ENCODE results near the gene LRP5. TPM values are rescaled to one million over a fixed set of nuclear protein-coding genes. Genes with fewer than 3 reads are reported as not detected.

LRP5 gene
- total RNA-seq, 2 donors from 2014 or later, result 34.6 to 60.9 TPM

DNA sequence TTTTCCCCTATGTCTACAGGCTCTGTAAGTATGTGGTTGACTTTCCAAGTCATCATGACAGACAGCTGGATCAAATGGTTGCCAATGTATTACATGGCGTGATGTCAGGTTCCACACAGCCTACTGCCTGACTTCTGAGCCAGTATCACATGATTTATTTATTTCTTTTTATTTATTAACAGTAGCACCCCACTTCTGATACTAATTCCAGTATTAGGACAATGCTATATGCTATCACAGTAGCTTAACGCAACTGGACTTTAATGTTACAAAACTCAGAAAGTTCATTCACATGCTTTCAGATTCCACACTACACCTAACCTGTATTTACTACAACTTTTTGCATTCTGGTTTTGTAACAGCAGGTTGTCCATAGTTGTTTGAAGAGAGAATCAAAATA, 22.9 kb upstream of the LRP5 start:
- Histone ChIP-seq H3K9me3 (no peaks in the 10 kb centered on the region), H3K36me3 (no peaks in the 10 kb centered on the region), H3K4me3 (no peak overlapping the region), H3K4me1 (no peaks in the 10 kb centered on the region), H3K27me3 (no peaks in the 10 kb centered on the region), H3K27ac (no peak overlapping the region)
- TF ChIP-seq, protein P1, sequence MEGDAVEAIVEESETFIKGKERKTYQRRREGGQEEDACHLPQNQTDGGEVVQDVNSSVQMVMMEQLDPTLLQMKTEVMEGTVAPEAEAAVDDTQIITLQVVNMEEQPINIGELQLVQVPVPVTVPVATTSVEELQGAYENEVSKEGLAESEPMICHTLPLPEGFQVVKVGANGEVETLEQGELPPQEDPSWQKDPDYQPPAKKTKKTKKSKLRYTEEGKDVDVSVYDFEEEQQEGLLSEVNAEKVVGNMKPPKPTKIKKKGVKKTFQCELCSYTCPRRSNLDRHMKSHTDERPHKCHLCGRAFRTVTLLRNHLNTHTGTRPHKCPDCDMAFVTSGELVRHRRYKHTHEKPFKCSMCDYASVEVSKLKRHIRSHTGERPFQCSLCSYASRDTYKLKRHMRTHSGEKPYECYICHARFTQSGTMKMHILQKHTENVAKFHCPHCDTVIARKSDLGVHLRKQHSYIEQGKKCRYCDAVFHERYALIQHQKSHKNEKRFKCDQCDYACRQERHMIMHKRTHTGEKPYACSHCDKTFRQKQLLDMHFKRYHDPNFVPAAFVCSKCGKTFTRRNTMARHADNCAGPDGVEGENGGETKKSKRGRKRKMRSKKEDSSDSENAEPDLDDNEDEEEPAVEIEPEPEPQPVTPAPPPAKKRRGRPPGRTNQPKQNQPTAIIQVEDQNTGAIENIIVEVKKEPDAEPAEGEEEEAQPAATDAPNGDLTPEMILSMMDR (IDR thresholded peaks at IDR 0.05), result no peak
- DNase-seq (ENCODE audit: low spot score), result no peak

- TF ChIP-seq, protein P1 (IDR thresholded peaks at IDR 0.05), result no peak
- peaks cover 0 to 15% of the 10 kb centered on the region in 2 donors for H3K4me1 ChIP-seq
- DNase-seq (ENCODE audit: low spot score), result no peak
- no peaks in the 10 kb centered on the region for H3K27me3 ChIP-seq
- no peak overlapping the region for H3K4me3 ChIP-seq
- H3K36me3 ChIP-seq, result no peaks in the 10 kb centered on the region
- H3K9me3 ChIP-seq, result no peaks in the 10 kb centered on the region
- H3K27ac ChIP-seq, result no peak overlapping the region
Observed at GRCh38 chr11:68293708-68294107, 18.7 kb upstream of the LRP5 start.

DNA sequence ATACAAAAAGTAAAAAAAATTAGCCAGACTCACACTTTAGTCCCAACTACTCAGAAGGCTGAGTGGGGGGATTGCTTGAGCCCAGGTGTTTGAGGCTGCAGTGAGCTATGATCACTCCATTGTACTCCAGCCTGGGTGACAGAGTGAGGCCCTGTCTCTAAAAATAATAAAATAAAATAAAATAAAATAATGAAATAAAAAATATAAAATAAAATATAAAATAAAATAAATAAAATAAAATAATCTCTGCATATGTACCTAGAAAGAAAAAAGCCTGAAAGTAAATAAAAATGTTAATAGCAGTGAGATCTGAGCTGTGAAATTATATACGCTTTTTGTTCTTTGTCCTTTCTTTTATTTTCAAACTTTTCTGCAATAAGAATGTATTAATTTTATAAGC, 17.1 kb upstream of the LRP5 start:
- TF ChIP-seq, protein P1 (IDR thresholded peaks at IDR 0.05), result no peak

DNA sequence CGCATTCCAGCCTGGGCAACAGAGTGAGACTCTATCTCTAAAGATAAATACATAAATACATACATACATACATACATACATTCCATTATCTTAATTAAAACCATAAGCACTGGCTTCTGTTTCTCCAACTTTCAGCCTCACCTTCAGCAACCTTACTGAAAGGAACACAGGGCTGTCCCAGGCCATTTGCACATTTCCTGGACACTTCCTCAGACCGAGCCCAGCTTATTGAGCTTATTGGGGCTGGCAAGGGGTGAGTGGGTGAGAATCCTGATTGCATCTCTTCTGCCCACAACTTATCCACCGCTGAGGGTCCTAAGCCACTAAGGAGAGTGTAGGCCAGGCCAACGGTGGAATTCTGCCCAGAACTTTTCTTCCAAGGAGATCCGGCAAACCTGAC, 16.5 kb upstream of the LRP5 start:
- H3K9me3 ChIP-seq, result no peaks in the 10 kb centered on the region
- H3K4me3 ChIP-seq, result no peak overlapping the region
- no peak for DNase-seq (ENCODE audit: low spot score)
- no peaks in the 10 kb centered on the region for H3K36me3 ChIP-seq
- no peak overlapping the region for H3K27ac ChIP-seq
- TF ChIP-seq, protein P1 (IDR thresholded peaks at IDR 0.05), result no peak
- no peaks in the 10 kb centered on the region for H3K27me3 ChIP-seq
- H3K4me1 ChIP-seq, result peaks cover 0 to 18% of the 10 kb centered on the region in 2 donors

More for the DNA sequence above, 17.1 kb upstream of the LRP5 start:
- H3K4me1 ChIP-seq, result peaks cover 0 to 18% of the 10 kb centered on the region in 2 donors
- no peaks in the 10 kb centered on the region for H3K27me3 ChIP-seq
- no peaks in the 10 kb centered on the region for H3K36me3 ChIP-seq
- no peak overlapping the region for H3K27ac ChIP-seq
- DNase-seq (ENCODE audit: low spot score), result no peak
- no peak overlapping the region for H3K4me3 ChIP-seq
- H3K9me3 ChIP-seq, result no peaks in the 10 kb centered on the region

DNA sequence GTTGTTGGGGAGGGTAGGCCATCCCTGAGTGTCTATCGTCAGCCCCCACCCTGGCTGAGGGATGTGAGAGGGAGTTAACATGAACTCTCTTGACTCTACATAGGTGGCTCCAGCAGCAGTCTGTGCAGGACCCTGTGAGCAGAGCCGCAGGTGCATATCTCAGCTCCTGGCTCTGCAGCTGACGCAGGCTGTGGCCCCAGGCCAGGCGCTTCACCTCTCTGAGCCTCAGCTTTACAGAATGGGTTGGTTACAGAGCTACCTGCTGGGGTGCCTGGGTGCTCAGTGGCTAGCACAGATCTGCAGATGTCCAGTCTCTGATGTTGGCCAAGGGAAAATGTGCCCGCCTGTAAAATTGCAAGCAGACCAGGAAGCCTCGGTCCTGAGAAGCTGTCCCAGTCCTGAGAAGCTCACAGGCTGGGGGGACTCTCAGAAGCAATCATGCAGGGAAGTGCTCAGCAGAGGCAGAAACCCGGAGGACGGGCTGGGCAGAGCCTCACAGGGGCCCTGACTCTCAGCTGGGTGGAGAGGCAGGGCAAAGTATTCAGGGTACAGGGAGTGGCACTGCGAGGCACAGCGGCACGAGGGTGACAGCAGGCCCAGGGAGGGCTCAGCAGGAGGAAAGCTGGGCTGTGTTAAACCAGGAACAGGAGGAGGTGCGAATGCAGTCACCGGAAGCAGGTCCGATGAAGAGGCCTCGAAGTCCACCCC, 15.9 kb upstream of the LRP5 start:
- TF ChIP-seq, protein P1 (IDR thresholded peaks at IDR 0.05), result no peak
- Histone ChIP-seq H3K4me1 (peaks cover 0 to 18% of the 10 kb centered on the region in 2 donors), H3K4me3 (no peak overlapping the region), H3K27ac (no peak overlapping the region), H3K36me3 (no peaks in the 10 kb centered on the region), H3K9me3 (no peaks in the 10 kb centered on the region), H3K27me3 (no peaks in the 10 kb centered on the region)
- no peak for DNase-seq (ENCODE audit: low spot score)

- H3K9me3 ChIP-seq, result no peaks in the 10 kb centered on the region
- H3K36me3 ChIP-seq, result no peaks in the 10 kb centered on the region
- H3K27ac ChIP-seq, result no peak overlapping the region
- H3K27me3 ChIP-seq, result no peaks in the 10 kb centered on the region
- H3K4me1 ChIP-seq, result peaks cover 0 to 18% of the 10 kb centered on the region in 2 donors
- DNase-seq (ENCODE audit: low spot score), result no peak
- TF ChIP-seq, protein P1 (IDR thresholded peaks at IDR 0.05), result no peak
- no peak overlapping the region for H3K4me3 ChIP-seq
Observed at GRCh38 chr11:68297052-68297378, 15.4 kb upstream of the LRP5 start.

Data from right atrium auricular region (tissue), 2 donors.